Measurements from ENCODE around the gene NOP53. TPM values are rescaled to one million over a fixed set of nuclear protein-coding genes. Genes with fewer than 3 reads are reported as not detected.
A peak's percentile ranks its signal among the peaks of the same experiment; 100 is the strongest.
"Not testable (repeated sequence)": the region's sequence is repeated elsewhere in the genome, so short reads cannot be mapped to it uniquely, and the experiment has no call there.

The NOP53 gene
- total and polyA plus RNA-seq, 2 donors: 324 to 621 TPM

DNA sequence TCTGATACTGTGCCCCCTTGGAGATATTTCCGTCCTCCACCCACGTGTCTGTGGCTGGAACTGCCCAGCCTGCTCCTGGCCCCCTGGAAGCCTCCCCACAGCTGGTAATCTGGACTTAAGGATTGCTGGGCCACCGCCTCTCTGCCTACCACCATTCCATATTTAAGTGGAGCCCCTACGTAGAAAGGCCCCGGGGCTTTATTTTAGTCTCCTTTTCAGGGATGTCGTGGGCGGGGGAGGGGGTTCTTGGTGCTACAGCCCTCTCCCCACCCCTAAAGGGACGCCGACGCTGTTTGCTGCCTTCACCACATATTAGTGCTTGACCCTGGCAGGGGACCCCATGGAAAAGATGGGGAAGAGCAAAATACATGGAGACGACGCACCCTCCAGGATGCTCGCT is 2.7 kb upstream of the NOP53 start:
- Histone ChIP-seq H3K9me3 (ENCODE audit: control insufficient read depth in 2 of 2, insufficient read depth in 1 of 2, low read length in 1 of 2) (no peaks in the 10 kb centered on the region), H3K27ac (ENCODE audit: low read depth in 1 of 2, low read length in 1 of 2) (peak overlapping the region; percentile 73 to 75), H3K36me3 (ENCODE audit: control insufficient read depth in 2 of 2, insufficient read depth in 2 of 2, low read length in 1 of 2) (peaks cover 0 to 10% of the 10 kb centered on the region in 2 donors), H3K4me1 (ENCODE audit: control insufficient read depth in 2 of 2, insufficient read depth in 2 of 2, low read length in 2 of 2) (peaks cover 18 to 30% of the 10 kb centered on the region in 2 donors), H3K27me3 (ENCODE audit: control insufficient read depth in 2 of 2, insufficient read depth in 1 of 2, low read length in 1 of 2) (peaks cover 2 to 8% of the 10 kb centered on the region in 2 donors), H3K4me3 (ENCODE audit: low read length in 2 of 2) (no peak overlapping the region)
- DNase-seq (ENCODE audit: low read depth in 6 of 9, low spot score in 9 of 9): no peak
- WGBS: 93% methylated on average over 13 of the region's 13 CpGs

DNA sequence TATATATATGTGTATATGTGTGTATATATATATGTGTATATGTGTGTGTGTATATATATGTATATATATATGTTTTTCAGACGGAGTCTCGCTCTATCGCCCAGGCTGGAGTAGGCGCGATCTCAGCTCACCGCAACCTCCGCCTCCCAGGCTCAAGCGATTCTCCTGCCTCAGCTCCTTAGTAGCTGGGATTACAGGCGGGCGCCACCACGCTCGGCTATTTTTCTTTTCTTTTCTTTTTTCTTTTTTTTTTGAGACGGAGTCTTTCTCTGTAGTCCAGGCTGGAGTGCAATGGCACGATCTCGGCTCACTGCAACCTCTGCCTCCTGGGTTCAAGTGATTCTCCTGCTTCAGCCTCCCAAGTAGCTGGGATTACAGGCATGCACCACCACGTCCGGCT is 783 bp downstream of the NOP53 start:
- 83% methylated on average over 17 of the region's 17 CpGs for WGBS
- DNase-seq (ENCODE audit: low read depth in 6 of 9, low spot score in 9 of 9): not testable (repeated sequence)

DNA sequence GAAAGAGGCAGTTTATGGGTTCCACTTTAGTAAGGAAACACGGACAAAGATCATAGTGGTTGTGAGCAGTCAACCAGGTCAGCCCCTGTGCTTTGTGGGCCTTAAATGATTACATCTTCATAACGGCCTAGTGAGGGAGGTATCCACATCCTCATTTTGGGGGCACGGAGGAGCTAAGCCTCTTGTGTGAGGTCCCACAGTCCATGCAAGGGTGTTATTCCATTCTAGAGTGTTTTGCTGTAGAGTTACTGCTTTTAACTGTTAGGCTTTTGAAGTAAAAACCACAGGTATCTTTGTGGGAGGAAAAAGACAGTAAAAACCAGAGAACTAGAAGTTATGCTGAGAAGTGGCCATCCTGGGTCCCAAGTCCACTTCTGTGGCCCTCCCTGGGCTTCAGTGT is 4.0 kb downstream of the NOP53 start:
- peak overlapping the region in 1 of 2 donors; percentile 11 for H3K4me3 ChIP-seq (ENCODE audit: low read length in 2 of 2)
- H3K4me1 ChIP-seq (ENCODE audit: control insufficient read depth in 2 of 2, insufficient read depth in 2 of 2, low read length in 2 of 2): peaks cover 52 to 79% of the 10 kb centered on the region in 2 donors
- WGBS: 6% methylated on average over 3 of the region's 3 CpGs
- H3K9me3 ChIP-seq (ENCODE audit: control insufficient read depth in 2 of 2, insufficient read depth in 1 of 2, low read length in 1 of 2): no peaks in the 10 kb centered on the region
- H3K27ac ChIP-seq (ENCODE audit: low read depth in 1 of 2, low read length in 1 of 2): peak overlapping the region; percentile 25 to 50
- peaks cover 47 to 70% of the 10 kb centered on the region in 2 donors for H3K36me3 ChIP-seq (ENCODE audit: control insufficient read depth in 2 of 2, insufficient read depth in 2 of 2, low read length in 1 of 2)
- no peak for DNase-seq (ENCODE audit: low read depth in 6 of 9, low spot score in 9 of 9)
- H3K27me3 ChIP-seq (ENCODE audit: control insufficient read depth in 2 of 2, insufficient read depth in 1 of 2, low read length in 1 of 2): no peaks in the 10 kb centered on the region

More for the DNA sequence above, 783 bp downstream of the NOP53 start:
- not testable (repeated sequence) for H3K9me3 ChIP-seq (ENCODE audit: control insufficient read depth in 2 of 2, insufficient read depth in 1 of 2, low read length in 1 of 2); H3K27ac ChIP-seq (ENCODE audit: low read depth in 1 of 2, low read length in 1 of 2); H3K27me3 ChIP-seq (ENCODE audit: control insufficient read depth in 2 of 2, insufficient read depth in 1 of 2, low read length in 1 of 2)
- H3K4me1 ChIP-seq (ENCODE audit: control insufficient read depth in 2 of 2, insufficient read depth in 2 of 2, low read length in 2 of 2): peaks cover 38 to 62% of the 10 kb centered on the region in 2 donors
- H3K36me3 ChIP-seq (ENCODE audit: control insufficient read depth in 2 of 2, insufficient read depth in 2 of 2, low read length in 1 of 2): peaks cover 27 to 42% of the 10 kb centered on the region in 2 donors
- peak overlapping the region in 1 of 2 donors; percentile 62 for H3K4me3 ChIP-seq (ENCODE audit: low read length in 2 of 2)

DNA sequence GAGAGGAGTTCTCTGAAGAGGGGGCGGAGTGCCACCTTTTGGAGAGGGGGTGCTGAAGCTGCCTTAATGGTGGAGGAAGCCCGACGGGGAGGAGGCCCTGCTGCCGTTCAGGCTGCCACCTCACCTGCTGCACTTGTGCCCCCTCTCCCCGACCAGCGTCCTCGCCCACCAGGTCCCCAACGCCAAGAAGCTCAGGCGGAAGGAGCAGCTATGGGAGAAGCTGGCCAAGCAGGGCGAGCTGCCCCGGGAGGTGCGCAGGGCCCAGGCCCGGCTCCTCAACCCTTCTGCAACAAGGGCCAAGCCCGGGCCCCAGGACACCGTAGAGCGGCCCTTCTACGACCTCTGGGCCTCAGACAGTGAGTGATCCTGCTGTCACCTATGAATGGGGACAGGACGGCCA is 5.4 kb downstream of the NOP53 start:
- Histone ChIP-seq H3K4me1 (ENCODE audit: control insufficient read depth in 2 of 2, insufficient read depth in 2 of 2, low read length in 2 of 2) (peaks cover 57 to 73% of the 10 kb centered on the region in 2 donors), H3K4me3 (ENCODE audit: low read length in 2 of 2) (no peak overlapping the region), H3K27me3 (ENCODE audit: control insufficient read depth in 2 of 2, insufficient read depth in 1 of 2, low read length in 1 of 2) (no peaks in the 10 kb centered on the region), H3K9me3 (ENCODE audit: control insufficient read depth in 2 of 2, insufficient read depth in 1 of 2, low read length in 1 of 2) (no peaks in the 10 kb centered on the region), H3K27ac (ENCODE audit: low read depth in 1 of 2, low read length in 1 of 2) (no peak overlapping the region), H3K36me3 (ENCODE audit: control insufficient read depth in 2 of 2, insufficient read depth in 2 of 2, low read length in 1 of 2) (peaks cover 61 to 81% of the 10 kb centered on the region in 2 donors)
- no peak for DNase-seq (ENCODE audit: low read depth in 6 of 9, low spot score in 9 of 9)
- 87% methylated on average over 18 of the region's 18 CpGs for WGBS

DNA sequence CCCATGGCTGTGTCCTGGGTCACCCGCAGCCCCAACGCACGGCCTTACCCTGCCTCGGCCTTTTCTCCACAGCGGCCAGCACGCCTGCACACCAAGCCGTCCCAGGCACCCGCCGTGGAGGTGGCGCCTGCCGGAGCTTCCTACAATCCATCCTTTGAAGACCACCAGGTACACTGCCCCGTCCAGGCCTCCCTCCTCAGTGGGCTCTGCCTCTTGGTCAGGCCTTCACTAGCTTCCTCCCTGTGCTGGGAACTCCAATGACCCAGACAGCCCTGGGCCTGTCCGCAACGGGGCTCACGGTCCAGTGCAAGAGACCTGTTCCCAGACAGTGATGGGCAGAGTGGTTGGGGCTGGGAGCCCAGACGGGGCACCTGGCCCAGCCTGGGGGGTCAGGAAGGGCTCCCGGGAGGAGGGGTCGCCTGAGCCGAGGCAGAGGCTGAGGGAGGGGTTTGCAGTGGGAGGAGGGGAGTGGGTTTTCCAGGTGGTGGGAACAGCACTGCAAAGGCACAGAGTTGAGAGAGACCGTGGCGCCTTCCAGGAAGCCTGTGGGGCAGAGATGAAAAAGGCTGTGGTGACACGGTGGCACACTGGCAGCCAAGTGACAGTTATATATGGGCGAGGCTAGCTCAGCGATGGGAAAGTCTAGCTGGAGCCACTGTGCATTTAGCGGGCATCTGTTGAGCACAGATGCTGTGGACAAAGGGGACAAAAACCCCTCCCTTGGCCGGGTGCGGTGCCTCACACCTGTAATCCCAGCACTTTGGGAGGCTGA is 7.3 kb downstream of the NOP53 start:
- 48% methylated on average over 27 of the region's 27 CpGs for WGBS
- peak in 1 of 9 donors; percentile 60 for DNase-seq (ENCODE audit: low read depth in 6 of 9, low spot score in 9 of 9)
- Histone ChIP-seq H3K9me3 (ENCODE audit: control insufficient read depth in 2 of 2, insufficient read depth in 1 of 2, low read length in 1 of 2) (no peaks in the 10 kb centered on the region), H3K27ac (ENCODE audit: low read depth in 1 of 2, low read length in 1 of 2) (peak overlapping the region in 1 of 2 donors; percentile 48), H3K4me1 (ENCODE audit: control insufficient read depth in 2 of 2, insufficient read depth in 2 of 2, low read length in 2 of 2) (peaks cover 49 to 63% of the 10 kb centered on the region in 2 donors), H3K4me3 (ENCODE audit: low read length in 2 of 2) (no peak overlapping the region), H3K36me3 (ENCODE audit: control insufficient read depth in 2 of 2, insufficient read depth in 2 of 2, low read length in 1 of 2) (peaks cover 80 to 90% of the 10 kb centered on the region in 2 donors), H3K27me3 (ENCODE audit: control insufficient read depth in 2 of 2, insufficient read depth in 1 of 2, low read length in 1 of 2) (no peaks in the 10 kb centered on the region)

DNA sequence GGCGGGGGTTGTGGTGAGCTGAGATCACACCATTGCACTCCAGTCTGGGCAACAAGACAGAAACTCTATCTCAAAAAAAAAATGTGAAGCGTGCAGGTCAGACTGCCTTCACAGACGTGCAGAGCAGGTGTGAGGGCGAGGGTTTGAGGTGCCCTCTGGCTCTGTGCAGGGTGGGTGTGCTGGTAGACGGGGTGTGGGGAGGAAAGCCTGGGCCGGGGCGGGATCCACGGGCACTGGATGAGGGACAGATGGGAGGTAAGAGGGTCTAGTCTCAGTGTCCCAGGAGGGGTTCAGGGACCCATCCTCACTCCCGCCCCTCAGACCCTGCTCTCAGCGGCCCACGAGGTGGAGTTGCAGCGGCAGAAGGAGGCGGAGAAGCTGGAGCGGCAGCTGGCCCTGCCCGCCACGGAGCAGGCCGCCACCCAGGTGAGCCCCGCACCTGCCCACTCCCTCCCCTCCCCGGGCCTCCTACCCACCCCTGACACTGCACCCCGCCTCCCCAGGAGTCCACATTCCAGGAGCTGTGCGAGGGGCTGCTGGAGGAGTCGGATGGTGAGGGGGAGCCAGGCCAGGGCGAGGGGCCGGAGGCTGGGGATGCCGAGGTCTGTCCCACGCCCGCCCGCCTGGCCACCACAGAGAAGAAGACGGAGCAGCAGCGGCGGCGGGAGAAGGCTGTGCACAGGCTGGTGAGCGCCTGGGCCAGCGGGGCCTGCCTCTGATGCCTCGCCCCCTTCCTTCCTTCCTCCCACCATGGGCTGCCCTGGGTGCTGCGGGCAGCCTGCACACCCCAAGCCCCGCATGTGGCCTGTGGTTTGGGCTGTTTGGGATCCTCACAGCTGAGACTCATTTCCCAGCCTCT is 9.1 kb downstream of the NOP53 start:
- peaks cover 38 to 47% of the 10 kb centered on the region in 2 donors for H3K4me1 ChIP-seq (ENCODE audit: control insufficient read depth in 2 of 2, insufficient read depth in 2 of 2, low read length in 2 of 2)
- H3K27ac ChIP-seq (ENCODE audit: low read depth in 1 of 2, low read length in 1 of 2): peak overlapping the region in 1 of 2 donors; percentile 30
- H3K4me3 ChIP-seq (ENCODE audit: low read length in 2 of 2): no peak overlapping the region
- H3K27me3 ChIP-seq (ENCODE audit: control insufficient read depth in 2 of 2, insufficient read depth in 1 of 2, low read length in 1 of 2): no peaks in the 10 kb centered on the region
- 33% methylated on average over 37 of the region's 37 CpGs for WGBS
- H3K9me3 ChIP-seq (ENCODE audit: control insufficient read depth in 2 of 2, insufficient read depth in 1 of 2, low read length in 1 of 2): no peaks in the 10 kb centered on the region
- peaks cover 77 to 88% of the 10 kb centered on the region in 2 donors for H3K36me3 ChIP-seq (ENCODE audit: control insufficient read depth in 2 of 2, insufficient read depth in 2 of 2, low read length in 1 of 2)
- no peak for DNase-seq (ENCODE audit: low read depth in 6 of 9, low spot score in 9 of 9)

DNA sequence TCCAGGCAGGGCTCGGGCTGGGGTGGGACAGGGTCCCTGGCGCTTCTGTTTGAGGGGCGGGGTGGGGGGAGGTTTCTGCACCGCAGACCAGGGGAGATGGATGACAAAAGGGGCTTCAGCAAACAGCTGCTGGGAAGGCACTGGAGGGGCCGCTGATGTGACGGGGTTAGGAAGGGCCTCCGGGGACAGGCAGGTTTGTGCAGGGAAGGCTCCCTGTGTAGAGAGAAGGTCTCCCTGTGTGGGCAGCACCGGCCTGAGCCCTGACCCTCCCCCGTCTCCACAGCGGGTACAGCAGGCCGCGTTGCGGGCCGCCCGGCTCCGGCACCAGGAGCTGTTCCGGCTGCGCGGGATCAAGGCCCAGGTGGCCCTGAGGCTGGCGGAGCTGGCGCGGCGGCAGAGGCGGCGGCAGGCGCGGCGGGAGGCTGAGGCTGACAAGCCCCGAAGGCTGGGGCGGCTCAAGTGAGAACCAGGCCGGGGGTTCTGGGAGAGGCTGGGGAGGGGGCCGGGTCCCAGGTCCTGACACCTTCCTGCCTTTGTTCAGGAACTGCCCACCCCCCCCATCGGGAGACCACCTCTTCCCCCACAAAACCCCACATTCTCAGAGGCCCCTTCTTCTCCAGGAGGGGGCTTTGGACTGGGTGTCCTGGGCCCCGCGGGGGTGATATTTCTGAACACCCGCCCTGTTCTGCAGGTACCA is 9.9 kb downstream of the NOP53 start:
- Histone ChIP-seq H3K4me3 (ENCODE audit: low read length in 2 of 2) (no peak overlapping the region), H3K27me3 (ENCODE audit: control insufficient read depth in 2 of 2, insufficient read depth in 1 of 2, low read length in 1 of 2) (no peaks in the 10 kb centered on the region), H3K27ac (ENCODE audit: low read depth in 1 of 2, low read length in 1 of 2) (no peak overlapping the region), H3K36me3 (ENCODE audit: control insufficient read depth in 2 of 2, insufficient read depth in 2 of 2, low read length in 1 of 2) (peaks cover 74 to 85% of the 10 kb centered on the region in 2 donors), H3K4me1 (ENCODE audit: control insufficient read depth in 2 of 2, insufficient read depth in 2 of 2, low read length in 2 of 2) (peaks cover 31 to 40% of the 10 kb centered on the region in 2 donors), H3K9me3 (ENCODE audit: control insufficient read depth in 2 of 2, insufficient read depth in 1 of 2, low read length in 1 of 2) (no peaks in the 10 kb centered on the region)
- no peak for DNase-seq (ENCODE audit: low read depth in 6 of 9, low spot score in 9 of 9)
- 84% methylated on average over 36 of the region's 36 CpGs for WGBS

DNA sequence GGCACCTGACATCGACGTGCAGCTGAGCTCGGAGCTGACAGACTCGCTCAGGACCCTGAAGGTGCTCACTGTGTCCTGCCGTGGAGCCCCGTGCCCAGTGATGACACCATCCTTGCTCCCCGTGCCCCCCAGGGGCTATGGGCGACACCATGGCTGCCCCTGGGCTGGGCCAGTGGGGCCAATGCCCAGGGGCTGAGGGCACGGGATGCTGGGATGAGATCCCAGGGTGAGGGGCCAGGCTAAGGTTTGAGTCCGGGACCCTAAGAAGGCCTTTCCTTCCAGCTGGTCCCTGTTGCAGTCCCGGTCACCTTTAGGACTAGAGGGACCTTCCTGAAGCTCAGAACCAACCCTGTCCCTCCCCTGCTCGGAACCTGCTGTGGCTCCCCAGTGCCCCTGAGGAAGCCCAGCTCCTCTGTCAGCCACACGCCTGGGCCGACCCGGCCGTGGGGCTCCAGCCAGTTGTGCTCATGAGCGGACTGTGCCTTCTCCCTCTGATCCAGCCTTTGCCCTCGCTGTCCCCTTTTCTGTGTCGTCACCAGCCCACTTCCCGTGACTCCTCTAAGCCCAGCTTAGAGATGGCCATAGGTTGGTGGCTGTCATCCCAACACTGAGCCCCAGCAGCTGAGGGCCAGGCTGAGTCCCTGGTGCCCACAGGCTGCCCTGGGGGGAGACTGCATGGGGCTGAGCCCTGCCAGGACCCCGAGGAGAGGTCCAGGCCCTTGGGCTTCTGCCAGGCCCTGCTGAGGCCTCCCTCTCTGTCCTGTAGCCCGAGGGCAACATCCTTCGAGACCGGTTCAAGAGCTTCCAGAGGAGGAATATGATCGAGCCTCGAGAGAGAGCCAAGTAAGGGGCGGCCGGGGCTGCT is 10.6 kb downstream of the NOP53 start:
- 98% methylated on average over 28 of the region's 28 CpGs for WGBS
- peaks cover 29 to 33% of the 10 kb centered on the region in 2 donors for H3K4me1 ChIP-seq (ENCODE audit: control insufficient read depth in 2 of 2, insufficient read depth in 2 of 2, low read length in 2 of 2)
- no peaks in the 10 kb centered on the region for H3K27me3 ChIP-seq (ENCODE audit: control insufficient read depth in 2 of 2, insufficient read depth in 1 of 2, low read length in 1 of 2)
- no peak overlapping the region for H3K27ac ChIP-seq (ENCODE audit: low read depth in 1 of 2, low read length in 1 of 2)
- H3K4me3 ChIP-seq (ENCODE audit: low read length in 2 of 2): no peak overlapping the region
- H3K36me3 ChIP-seq (ENCODE audit: control insufficient read depth in 2 of 2, insufficient read depth in 2 of 2, low read length in 1 of 2): peaks cover 69 to 82% of the 10 kb centered on the region in 2 donors
- H3K9me3 ChIP-seq (ENCODE audit: control insufficient read depth in 2 of 2, insufficient read depth in 1 of 2, low read length in 1 of 2): no peaks in the 10 kb centered on the region
- DNase-seq (ENCODE audit: low read depth in 6 of 9, low spot score in 9 of 9): no peak
